WTC11 (cell line): Measurements from ENCODE around the gene TUSC2. TPM values are rescaled to one million over a fixed set of nuclear protein-coding genes. Genes with fewer than 3 reads are reported as not detected.

Experiments used
- ATAC-seq: fragments of 200-7000 bp; cut with Tn5 transposase; 2 replicates; pipeline ENCODE4 v1.10.0; 2021; ENCODE audit warnings: mild to moderate bottlenecking, moderate library complexity
- CTCF ChIA-PET: fragments of 300-600 bp; sonication (Branson Sonifier 250); formaldehyde crosslinking; loops from one replicate; lab custom pipeline; 2021; ENCODE audit warnings: antibody characterized with exemption; lab: Charles Lee
- POLR2A ChIA-PET: fragments of 350-600 bp; sonication (Branson Sonifier 250); formaldehyde crosslinking; loops from one replicate; lab custom pipeline; 2021; ENCODE audit warnings: antibody characterized with exemption; lab: Charles Lee
- DNase-seq: peaks from one replicate; pipeline ENCODE4 v3.0.0; 2021; ENCODE audit warnings: low spot score
- H3K27ac Mint-ChIP-seq: 2 replicates; pipeline ENCODE4 v1.8.0; 2021; ENCODE audit warnings: mixed read lengths
- H3K27me3 Mint-ChIP-seq: 2 replicates; pipeline ENCODE4 v1.8.0; 2021; ENCODE audit warnings: low read depth, mild to moderate bottlenecking, moderate library complexity, mixed read lengths
- H3K36me3 Mint-ChIP-seq: 2 replicates; pipeline ENCODE4 v1.8.0; 2021; ENCODE audit warnings: mixed read lengths
- H3K4me1 Mint-ChIP-seq: 2 replicates; pipeline ENCODE4 v1.8.0; 2022; ENCODE audit warnings: mixed read lengths
- H3K4me3 Mint-ChIP-seq: 2 replicates; pipeline ENCODE4 v1.8.0; 2021; ENCODE audit warnings: mild to moderate bottlenecking, moderate library complexity, mixed read lengths
- H3K9me3 Mint-ChIP-seq: 2 replicates; pipeline ENCODE4 v1.8.0; 2021; ENCODE audit warnings: mixed read lengths
- CREB1 ChIP-seq: sonication (generic); formaldehyde crosslinking; IDR thresholded peaks from 2 replicates; pipeline ENCODE4 v1.8.0; 2023; ENCODE audit warnings: mild to moderate bottlenecking, missing genetic modification reagents
- EMX1 ChIP-seq: fragments of 250-450 bp; sonication (Bioruptor Pico); IDR thresholded peaks from 2 replicates; pipeline ENCODE4 v1.8.0; 2021; ENCODE audit warnings: mild to moderate bottlenecking
- ETV6 ChIP-seq: sonication (generic); formaldehyde crosslinking; IDR thresholded peaks from 2 replicates; pipeline ENCODE4 v1.8.1; 2022; ENCODE audit warnings: mild to moderate bottlenecking, missing genetic modification reagents
- FOXK1 ChIP-seq: sonication (generic); formaldehyde crosslinking; IDR thresholded peaks from 2 replicates; pipeline ENCODE4 v1.8.0; 2022; ENCODE audit warnings: mild to moderate bottlenecking, moderate library complexity, missing genetic modification reagents
- FOXP1 ChIP-seq: sonication (generic); formaldehyde crosslinking; IDR thresholded peaks from 2 replicates; pipeline ENCODE4 v1.8.0; 2022; ENCODE audit warnings: missing genetic modification reagents, mild to moderate bottlenecking, moderate library complexity, borderline replicate concordance
- HMGA2 ChIP-seq: fragments of 250-450 bp; sonication (Bioruptor Pico); IDR thresholded peaks from 2 replicates; pipeline ENCODE4 v1.4.0; 2021; ENCODE audit warnings: mild to moderate bottlenecking, moderate library complexity
- NR1H2 ChIP-seq: sonication (generic); formaldehyde crosslinking; IDR thresholded peaks from 2 replicates; pipeline ENCODE4 v1.9.0; 2021; ENCODE audit warnings: mild to moderate bottlenecking, moderate library complexity, missing genetic modification reagents
- NR2C2 ChIP-seq: sonication (generic); formaldehyde crosslinking; IDR thresholded peaks from 2 replicates; pipeline ENCODE4 v1.8.0; 2022; ENCODE audit warnings: mild to moderate bottlenecking, missing genetic modification reagents
- NR3C1 ChIP-seq: sonication (generic); formaldehyde crosslinking; conservative IDR thresholded peaks from 2 replicates; pipeline ENCODE4 v1.8.1; 2023; ENCODE audit warnings: low read depth, mild to moderate bottlenecking, missing genetic modification reagents
- OVOL2 ChIP-seq: fragments of 250-450 bp; sonication (Bioruptor Pico); IDR thresholded peaks from 2 replicates; pipeline ENCODE4 v1.9.0; 2021; ENCODE audit warnings: mild to moderate bottlenecking, borderline replicate concordance
- PRRX2 ChIP-seq: fragments of 250-450 bp; sonication (Bioruptor Pico); IDR thresholded peaks from 2 replicates; pipeline ENCODE4 v1.8.0; 2021; ENCODE audit warnings: mild to moderate bottlenecking
- ZNF121 ChIP-seq: sonication (generic); formaldehyde crosslinking; IDR thresholded peaks from 2 replicates; pipeline ENCODE4 v1.8.0; 2023; ENCODE audit warnings: missing genetic modification reagents
- ZNF671 ChIP-seq: fragments of 250-450 bp; sonication (Bioruptor Pico); IDR thresholded peaks from 2 replicates; pipeline ENCODE4 v1.8.0; 2021; ENCODE audit warnings: mild to moderate bottlenecking
- total RNA-seq: library from RNA; stranded (reverse); gene quantifications from 3 replicates; pipeline ENCODE4 v1.2.3, GENCODE V29; 2021
- TF ChIP-seq, protein P1 (sequence below): sonication (generic); formaldehyde crosslinking; IDR thresholded peaks from 2 replicates; pipeline ENCODE4 v1.8.1; 2023; ENCODE audit warnings: mild to moderate bottlenecking, moderate library complexity, missing genetic modification reagents
- TF ChIP-seq, protein P2 (sequence below): sonication (generic); formaldehyde crosslinking; IDR thresholded peaks from 2 replicates; pipeline ENCODE4 v1.8.1; 2023; ENCODE audit warnings: mild to moderate bottlenecking, missing genetic modification reagents, borderline replicate concordance
- TF ChIP-seq, protein P3 (sequence below): sonication (generic); formaldehyde crosslinking; conservative IDR thresholded peaks from 2 replicates; pipeline ENCODE4 v1.8.1; 2022; ENCODE audit warnings: mild to moderate bottlenecking, missing genetic modification reagents
- TF ChIP-seq, protein P4 (sequence below): sonication (generic); formaldehyde crosslinking; IDR thresholded peaks from 2 replicates; pipeline ENCODE4 v1.8.1; 2022; ENCODE audit warnings: mild to moderate bottlenecking, missing genetic modification reagents, moderate library complexity, borderline replicate concordance
- TF ChIP-seq, protein P5 (sequence below): sonication (generic); formaldehyde crosslinking; IDR thresholded peaks from 2 replicates; pipeline ENCODE4 v1.8.1; 2022; ENCODE audit warnings: mild to moderate bottlenecking, moderate library complexity, missing genetic modification reagents
- TF ChIP-seq, protein P6 (sequence below): fragments of 250-450 bp; sonication (Bioruptor Pico); IDR thresholded peaks from 2 replicates; pipeline ENCODE4 v1.8.0; 2021; ENCODE audit warnings: mild to moderate bottlenecking
- TF ChIP-seq, protein P7 (sequence below): sonication (generic); formaldehyde crosslinking; IDR thresholded peaks from 2 replicates; pipeline ENCODE4 v1.8.0; 2023; ENCODE audit warnings: missing genetic modification reagents
- TF ChIP-seq, protein P8 (sequence below): sonication (generic); formaldehyde crosslinking; IDR thresholded peaks from 2 replicates; pipeline ENCODE4 v1.8.1; 2023; ENCODE audit warnings: mild to moderate bottlenecking, missing genetic modification reagents

TUSC2 gene
- total RNA-seq, 1 experiment from 2014 or later, result 41.1 TPM

DNA sequence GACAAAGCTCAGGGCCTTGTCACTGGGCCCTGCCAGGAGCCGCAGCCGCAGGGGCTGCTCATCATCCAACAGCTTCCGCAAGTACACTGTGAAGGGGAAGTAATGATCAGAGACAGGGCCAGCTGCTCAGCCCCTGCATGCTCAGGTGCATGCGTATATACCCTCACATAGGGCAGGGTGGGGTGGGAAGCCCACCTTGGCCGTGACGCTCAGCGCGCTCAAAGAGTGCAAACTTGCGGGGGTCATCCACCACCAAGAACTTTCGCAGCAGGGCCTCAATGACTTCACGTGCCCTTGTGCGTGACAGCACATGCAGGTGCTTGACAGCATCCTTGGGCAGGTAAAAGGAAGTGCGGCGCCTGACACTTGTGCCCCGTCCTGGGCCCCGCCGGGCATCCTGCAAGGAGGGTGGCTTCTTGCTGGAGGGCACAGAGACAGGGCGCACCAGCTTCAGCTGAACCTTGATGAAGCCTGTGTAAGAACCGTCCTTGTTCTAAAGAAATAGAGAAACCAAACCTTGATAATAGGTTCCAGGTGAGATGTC is 3.4 kb upstream of the TUSC2 start:
- Mint-ChIP-seq H3K4me3 (no peak overlapping the region), H3K27ac (no peak overlapping the region), H3K36me3 (peaks cover 24% of the 10 kb centered on the region), H3K27me3 (no peaks in the 10 kb centered on the region), H3K9me3 (no peaks in the 10 kb centered on the region), H3K4me1 (peaks cover 15% of the 10 kb centered on the region)
- no peak for DNase-seq
- ATAC-seq, result no peak
- CTCF ChIA-PET, result interaction anchor here (0.8 kb wide), 1 partner anchor 15 kb away, joined by 6 read pairs; no protein-coding TSS in a partner anchor
- POLR2A ChIA-PET, result no interaction called here
- TF ChIP-seq PRRX2, result no peak
- TF ChIP-seq FOXP1 (CRISPR knock-in tag), result no peak
- TF ChIP-seq OVOL2 (CRISPR knock-in tag), result no peak
- TF ChIP-seq, protein P1, sequence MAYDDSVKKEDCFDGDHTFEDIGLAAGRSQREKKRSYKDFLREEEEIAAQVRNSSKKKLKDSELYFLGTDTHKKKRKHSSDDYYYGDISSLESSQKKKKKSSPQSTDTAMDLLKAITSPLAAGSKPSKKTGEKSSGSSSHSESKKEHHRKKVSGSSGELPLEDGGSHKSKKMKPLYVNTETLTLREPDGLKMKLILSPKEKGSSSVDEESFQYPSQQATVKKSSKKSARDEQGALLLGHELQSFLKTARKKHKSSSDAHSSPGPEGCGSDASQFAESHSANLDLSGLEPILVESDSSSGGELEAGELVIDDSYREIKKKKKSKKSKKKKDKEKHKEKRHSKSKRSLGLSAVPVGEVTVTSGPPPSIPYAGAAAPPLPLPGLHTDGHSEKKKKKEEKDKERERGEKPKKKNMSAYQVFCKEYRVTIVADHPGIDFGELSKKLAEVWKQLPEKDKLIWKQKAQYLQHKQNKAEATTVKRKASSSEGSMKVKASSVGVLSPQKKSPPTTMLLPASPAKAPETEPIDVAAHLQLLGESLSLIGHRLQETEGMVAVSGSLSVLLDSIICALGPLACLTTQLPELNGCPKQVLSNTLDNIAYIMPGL (CRISPR knock-in tag), result no peak
- TF ChIP-seq NR1H2 (CRISPR knock-in tag), result no peak
- TF ChIP-seq, all 79 proteins: peak for 0

DNA sequence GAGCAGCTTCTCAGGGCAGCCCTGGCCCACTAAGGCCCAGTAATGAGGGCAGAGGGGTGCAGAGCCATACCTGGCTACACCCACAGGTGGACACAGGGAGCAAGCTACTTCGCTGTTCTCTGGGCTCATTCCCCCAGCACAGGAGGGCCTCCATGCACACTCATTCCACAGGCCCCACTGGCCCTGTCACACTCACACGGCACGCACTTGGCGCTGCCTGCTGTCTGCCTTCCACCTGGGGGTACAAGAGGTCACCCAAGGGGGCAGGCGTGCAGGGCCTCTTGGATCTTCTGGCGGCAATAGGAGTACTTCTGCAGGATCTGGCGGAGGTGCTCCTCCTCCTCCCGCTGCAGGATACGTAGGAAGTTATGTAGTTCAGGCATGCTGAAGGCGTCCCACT is 2.3 kb upstream of the TUSC2 start:
- Mint-ChIP-seq H3K27ac (no peak overlapping the region), H3K36me3 (peaks cover 28% of the 10 kb centered on the region), H3K4me1 (peaks cover 7% of the 10 kb centered on the region)
- ChIA-PET POLR2A (no interaction called here), CTCF (no interaction called here)
- no peak for DNase-seq
- no peak for ATAC-seq
- no peak for TF ChIP-seq CREB1
- TF ChIP-seq, protein P2, sequence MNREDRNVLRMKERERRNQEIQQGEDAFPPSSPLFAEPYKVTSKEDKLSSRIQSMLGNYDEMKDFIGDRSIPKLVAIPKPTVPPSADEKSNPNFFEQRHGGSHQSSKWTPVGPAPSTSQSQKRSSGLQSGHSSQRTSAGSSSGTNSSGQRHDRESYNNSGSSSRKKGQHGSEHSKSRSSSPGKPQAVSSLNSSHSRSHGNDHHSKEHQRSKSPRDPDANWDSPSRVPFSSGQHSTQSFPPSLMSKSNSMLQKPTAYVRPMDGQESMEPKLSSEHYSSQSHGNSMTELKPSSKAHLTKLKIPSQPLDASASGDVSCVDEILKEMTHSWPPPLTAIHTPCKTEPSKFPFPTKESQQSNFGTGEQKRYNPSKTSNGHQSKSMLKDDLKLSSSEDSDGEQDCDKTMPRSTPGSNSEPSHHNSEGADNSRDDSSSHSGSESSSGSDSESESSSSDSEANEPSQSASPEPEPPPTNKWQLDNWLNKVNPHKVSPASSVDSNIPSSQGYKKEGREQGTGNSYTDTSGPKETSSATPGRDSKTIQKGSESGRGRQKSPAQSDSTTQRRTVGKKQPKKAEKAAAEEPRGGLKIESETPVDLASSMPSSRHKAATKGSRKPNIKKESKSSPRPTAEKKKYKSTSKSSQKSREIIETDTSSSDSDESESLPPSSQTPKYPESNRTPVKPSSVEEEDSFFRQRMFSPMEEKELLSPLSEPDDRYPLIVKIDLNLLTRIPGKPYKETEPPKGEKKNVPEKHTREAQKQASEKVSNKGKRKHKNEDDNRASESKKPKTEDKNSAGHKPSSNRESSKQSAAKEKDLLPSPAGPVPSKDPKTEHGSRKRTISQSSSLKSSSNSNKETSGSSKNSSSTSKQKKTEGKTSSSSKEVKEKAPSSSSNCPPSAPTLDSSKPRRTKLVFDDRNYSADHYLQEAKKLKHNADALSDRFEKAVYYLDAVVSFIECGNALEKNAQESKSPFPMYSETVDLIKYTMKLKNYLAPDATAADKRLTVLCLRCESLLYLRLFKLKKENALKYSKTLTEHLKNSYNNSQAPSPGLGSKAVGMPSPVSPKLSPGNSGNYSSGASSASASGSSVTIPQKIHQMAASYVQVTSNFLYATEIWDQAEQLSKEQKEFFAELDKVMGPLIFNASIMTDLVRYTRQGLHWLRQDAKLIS (CRISPR knock-in tag), result no peak
- TF ChIP-seq NR3C1, result no peak
- TF ChIP-seq, protein P3, sequence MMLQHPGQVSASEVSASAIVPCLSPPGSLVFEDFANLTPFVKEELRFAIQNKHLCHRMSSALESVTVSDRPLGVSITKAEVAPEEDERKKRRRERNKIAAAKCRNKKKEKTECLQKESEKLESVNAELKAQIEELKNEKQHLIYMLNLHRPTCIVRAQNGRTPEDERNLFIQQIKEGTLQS, result no peak
- TF ChIP-seq, protein P4, sequence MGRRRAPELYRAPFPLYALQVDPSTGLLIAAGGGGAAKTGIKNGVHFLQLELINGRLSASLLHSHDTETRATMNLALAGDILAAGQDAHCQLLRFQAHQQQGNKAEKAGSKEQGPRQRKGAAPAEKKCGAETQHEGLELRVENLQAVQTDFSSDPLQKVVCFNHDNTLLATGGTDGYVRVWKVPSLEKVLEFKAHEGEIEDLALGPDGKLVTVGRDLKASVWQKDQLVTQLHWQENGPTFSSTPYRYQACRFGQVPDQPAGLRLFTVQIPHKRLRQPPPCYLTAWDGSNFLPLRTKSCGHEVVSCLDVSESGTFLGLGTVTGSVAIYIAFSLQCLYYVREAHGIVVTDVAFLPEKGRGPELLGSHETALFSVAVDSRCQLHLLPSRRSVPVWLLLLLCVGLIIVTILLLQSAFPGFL (CRISPR knock-in tag), result no peak
- TF ChIP-seq, protein P5, sequence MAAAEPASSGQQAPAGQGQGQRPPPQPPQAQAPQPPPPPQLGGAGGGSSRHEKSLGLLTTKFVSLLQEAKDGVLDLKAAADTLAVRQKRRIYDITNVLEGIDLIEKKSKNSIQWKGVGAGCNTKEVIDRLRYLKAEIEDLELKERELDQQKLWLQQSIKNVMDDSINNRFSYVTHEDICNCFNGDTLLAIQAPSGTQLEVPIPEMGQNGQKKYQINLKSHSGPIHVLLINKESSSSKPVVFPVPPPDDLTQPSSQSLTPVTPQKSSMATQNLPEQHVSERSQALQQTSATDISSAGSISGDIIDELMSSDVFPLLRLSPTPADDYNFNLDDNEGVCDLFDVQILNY, result no peak
- TF ChIP-seq NR2C2, result no peak
- TF ChIP-seq, protein P6, sequence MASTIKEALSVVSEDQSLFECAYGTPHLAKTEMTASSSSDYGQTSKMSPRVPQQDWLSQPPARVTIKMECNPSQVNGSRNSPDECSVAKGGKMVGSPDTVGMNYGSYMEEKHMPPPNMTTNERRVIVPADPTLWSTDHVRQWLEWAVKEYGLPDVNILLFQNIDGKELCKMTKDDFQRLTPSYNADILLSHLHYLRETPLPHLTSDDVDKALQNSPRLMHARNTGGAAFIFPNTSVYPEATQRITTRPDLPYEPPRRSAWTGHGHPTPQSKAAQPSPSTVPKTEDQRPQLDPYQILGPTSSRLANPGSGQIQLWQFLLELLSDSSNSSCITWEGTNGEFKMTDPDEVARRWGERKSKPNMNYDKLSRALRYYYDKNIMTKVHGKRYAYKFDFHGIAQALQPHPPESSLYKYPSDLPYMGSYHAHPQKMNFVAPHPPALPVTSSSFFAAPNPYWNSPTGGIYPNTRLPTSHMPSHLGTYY (CRISPR knock-in tag), result no peak
- no peak for TF ChIP-seq ZNF671 (CRISPR knock-in tag)
- TF ChIP-seq ZNF121 (CRISPR knock-in tag), result no peak
- TF ChIP-seq, protein P7, sequence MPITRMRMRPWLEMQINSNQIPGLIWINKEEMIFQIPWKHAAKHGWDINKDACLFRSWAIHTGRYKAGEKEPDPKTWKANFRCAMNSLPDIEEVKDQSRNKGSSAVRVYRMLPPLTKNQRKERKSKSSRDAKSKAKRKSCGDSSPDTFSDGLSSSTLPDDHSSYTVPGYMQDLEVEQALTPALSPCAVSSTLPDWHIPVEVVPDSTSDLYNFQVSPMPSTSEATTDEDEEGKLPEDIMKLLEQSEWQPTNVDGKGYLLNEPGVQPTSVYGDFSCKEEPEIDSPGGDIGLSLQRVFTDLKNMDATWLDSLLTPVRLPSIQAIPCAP, result no peak
- no peak for TF ChIP-seq FOXK1
- no peak for TF ChIP-seq FOXP1 (CRISPR knock-in tag)
- TF ChIP-seq, protein P8, sequence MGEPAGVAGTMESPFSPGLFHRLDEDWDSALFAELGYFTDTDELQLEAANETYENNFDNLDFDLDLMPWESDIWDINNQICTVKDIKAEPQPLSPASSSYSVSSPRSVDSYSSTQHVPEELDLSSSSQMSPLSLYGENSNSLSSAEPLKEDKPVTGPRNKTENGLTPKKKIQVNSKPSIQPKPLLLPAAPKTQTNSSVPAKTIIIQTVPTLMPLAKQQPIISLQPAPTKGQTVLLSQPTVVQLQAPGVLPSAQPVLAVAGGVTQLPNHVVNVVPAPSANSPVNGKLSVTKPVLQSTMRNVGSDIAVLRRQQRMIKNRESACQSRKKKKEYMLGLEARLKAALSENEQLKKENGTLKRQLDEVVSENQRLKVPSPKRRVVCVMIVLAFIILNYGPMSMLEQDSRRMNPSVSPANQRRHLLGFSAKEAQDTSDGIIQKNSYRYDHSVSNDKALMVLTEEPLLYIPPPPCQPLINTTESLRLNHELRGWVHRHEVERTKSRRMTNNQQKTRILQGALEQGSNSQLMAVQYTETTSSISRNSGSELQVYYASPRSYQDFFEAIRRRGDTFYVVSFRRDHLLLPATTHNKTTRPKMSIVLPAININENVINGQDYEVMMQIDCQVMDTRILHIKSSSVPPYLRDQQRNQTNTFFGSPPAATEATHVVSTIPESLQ (CRISPR knock-in tag), result no peak
- TF ChIP-seq EMX1 (CRISPR knock-in tag), result no peak
- TF ChIP-seq HMGA2, result no peak
- TF ChIP-seq ETV6 (CRISPR knock-in tag), result no peak
- TF ChIP-seq, all 79 proteins: peak for 0
- Mint-ChIP-seq H3K27me3 (no peaks in the 10 kb centered on the region), H3K9me3 (no peaks in the 10 kb centered on the region), H3K4me3 (no peak overlapping the region)
